WTC11 (cell line): ENCODE data around the gene SLC40A1. TPM values are rescaled to one million over a fixed set of nuclear protein-coding genes. Genes with fewer than 3 reads are reported as not detected.

Source experiments
- ATAC-seq: fragments of 200-7000 bp; cut with Tn5 transposase; 2 replicates; pipeline ENCODE4 v1.10.0; 2021; ENCODE audit warnings: mild to moderate bottlenecking, moderate library complexity
- CTCF ChIA-PET: fragments of 300-600 bp; sonication (Branson Sonifier 250); formaldehyde crosslinking; loops from one replicate; lab custom pipeline; 2021; ENCODE audit warnings: antibody characterized with exemption; lab: Charles Lee
- POLR2A ChIA-PET: fragments of 350-600 bp; sonication (Branson Sonifier 250); formaldehyde crosslinking; loops from one replicate; lab custom pipeline; 2021; ENCODE audit warnings: antibody characterized with exemption; lab: Charles Lee
- DNase-seq: peaks from one replicate; pipeline ENCODE4 v3.0.0; 2021; ENCODE audit warnings: low spot score
- H3K27ac Mint-ChIP-seq: 2 replicates; pipeline ENCODE4 v1.8.0; 2021; ENCODE audit warnings: mixed read lengths
- H3K27me3 Mint-ChIP-seq: 2 replicates; pipeline ENCODE4 v1.8.0; 2021; ENCODE audit warnings: low read depth, mild to moderate bottlenecking, moderate library complexity, mixed read lengths
- H3K36me3 Mint-ChIP-seq: 2 replicates; pipeline ENCODE4 v1.8.0; 2021; ENCODE audit warnings: mixed read lengths
- H3K4me1 Mint-ChIP-seq: 2 replicates; pipeline ENCODE4 v1.8.0; 2022; ENCODE audit warnings: mixed read lengths
- H3K4me3 Mint-ChIP-seq: 2 replicates; pipeline ENCODE4 v1.8.0; 2021; ENCODE audit warnings: mild to moderate bottlenecking, moderate library complexity, mixed read lengths
- H3K9me3 Mint-ChIP-seq: 2 replicates; pipeline ENCODE4 v1.8.0; 2021; ENCODE audit warnings: mixed read lengths
- ARID4B ChIP-seq: sonication (generic); formaldehyde crosslinking; IDR thresholded peaks from 2 replicates; pipeline ENCODE4 v1.8.0; 2023; ENCODE audit warnings: missing genetic modification reagents, mild to moderate bottlenecking, borderline replicate concordance
- ATF6 ChIP-seq: sonication (generic); formaldehyde crosslinking; IDR thresholded peaks from 2 replicates; pipeline ENCODE4 v1.8.1; 2023; ENCODE audit warnings: mild to moderate bottlenecking, missing genetic modification reagents
- E2F4 ChIP-seq: sonication (generic); formaldehyde crosslinking; IDR thresholded peaks from 2 replicates; pipeline ENCODE4 v1.8.1; 2022; ENCODE audit warnings: low read depth, mild to moderate bottlenecking, moderate library complexity, missing genetic modification reagents, borderline replicate concordance
- E2F5 ChIP-seq: sonication (generic); formaldehyde crosslinking; IDR thresholded peaks from 2 replicates; pipeline ENCODE4 v1.8.1; 2022; ENCODE audit warnings: mild to moderate bottlenecking, moderate library complexity, missing genetic modification reagents
- ESRRA ChIP-seq: sonication (generic); formaldehyde crosslinking; IDR thresholded peaks from 2 replicates; pipeline ENCODE4 v1.8.1; 2022; ENCODE audit warnings: mild to moderate bottlenecking, missing genetic modification reagents, borderline replicate concordance
- JAZF1 ChIP-seq: fragments of 250-450 bp; sonication (Bioruptor Pico); IDR thresholded peaks from 2 replicates; pipeline ENCODE4 v1.9.0; 2021; ENCODE audit warnings: moderate library complexity, mild to moderate bottlenecking, inconsistent platforms
- NR1H2 ChIP-seq: sonication (generic); formaldehyde crosslinking; IDR thresholded peaks from 2 replicates; pipeline ENCODE4 v1.9.0; 2021; ENCODE audit warnings: mild to moderate bottlenecking, moderate library complexity, missing genetic modification reagents
- PRDM15 ChIP-seq: sonication (generic); formaldehyde crosslinking; IDR thresholded peaks from 2 replicates; pipeline ENCODE4 v1.8.0; 2022; ENCODE audit warnings: missing genetic modification reagents
- TEAD1 ChIP-seq: sonication (generic); formaldehyde crosslinking; IDR thresholded peaks from 2 replicates; pipeline ENCODE4 v1.8.0; 2022; ENCODE audit warnings: mild to moderate bottlenecking, missing genetic modification reagents
- ZNF416 ChIP-seq: fragments of 250-450 bp; sonication (Bioruptor Pico); IDR thresholded peaks from 2 replicates; pipeline ENCODE4 v1.9.0; 2021; ENCODE audit warnings: mild to moderate bottlenecking, inconsistent platforms
- total RNA-seq: library from RNA; stranded (reverse); gene quantifications from 3 replicates; pipeline ENCODE4 v1.2.3, GENCODE V29; 2021

Gene SLC40A1
- total RNA-seq, 1 experiment from 2014 or later, result 0.57 TPM

GRCh38 chr2:189579585-189580186, 900 bp downstream of the SLC40A1 start (continued):
- no peak for TF ChIP-seq E2F5 (CRISPR knock-in tag)
- no peak for TF ChIP-seq ARID4B (CRISPR knock-in tag)
- no peak for TF ChIP-seq JAZF1 (CRISPR knock-in tag)
- no peak for TF ChIP-seq NR1H2 (CRISPR knock-in tag)
- no peak for TF ChIP-seq E2F4 (CRISPR knock-in tag)

- TF ChIP-seq PRDM15 (CRISPR knock-in tag) (no peak), TEAD1 (no peak), ESRRA (CRISPR knock-in tag) (no peak), ZNF416 (CRISPR knock-in tag) (no peak), ATF6 (no peak)
- Mint-ChIP-seq H3K9me3 (no peaks in the 10 kb centered on the region), H3K27ac (no peak overlapping the region), H3K4me1 (peaks cover 13% of the 10 kb centered on the region), H3K27me3 (peaks cover 92% of the 10 kb centered on the region), H3K36me3 (no peaks in the 10 kb centered on the region), H3K4me3 (no peak overlapping the region)
- no peak for ATAC-seq
- CTCF ChIA-PET, result no interaction called here
- POLR2A ChIA-PET, result no interaction called here
- DNase-seq, result no peak
Observed at GRCh38 chr2:189578272-189578950, 2.2 kb downstream of the SLC40A1 start.
